Ishikawa (cell line): ENCODE results near the gene ARHGAP26.

ENCODE experiments used
- EP300 ChIP-seq: IDR thresholded peaks from 2 replicates; pipeline ENCODE4 v1.6.1; 2012; ENCODE audit warnings: borderline replicate concordance
- NFIC ChIP-seq: IDR thresholded peaks from 2 replicates; pipeline ENCODE4 v1.6.1; 2012
- RAD21 ChIP-seq: IDR thresholded peaks from 2 replicates; pipeline ENCODE4 v1.6.1; 2012; ENCODE audit warnings: low read depth
- TAF1 ChIP-seq: IDR thresholded peaks from 2 replicates; pipeline ENCODE4 v1.6.1; 2012; ENCODE audit warnings: low read depth, mild to moderate bottlenecking
- TCF12 ChIP-seq: IDR thresholded peaks from 2 replicates; pipeline ENCODE4 v1.6.1; 2012; ENCODE audit warnings: low read depth
- TEAD4 ChIP-seq: IDR thresholded peaks from 2 replicates; pipeline ENCODE4 v1.6.1; 2012
- YY1 ChIP-seq: IDR thresholded peaks from 2 replicates; pipeline ENCODE4 v1.6.1; 2012; ENCODE audit warnings: low read depth
- ZBTB7A ChIP-seq: IDR thresholded peaks from 2 replicates; pipeline ENCODE4 v1.6.1; 2012; ENCODE audit warnings: low read depth
- TF ChIP-seq, protein P1 (sequence below): IDR thresholded peaks from 2 replicates; pipeline ENCODE4 v1.6.1; 2012
- TF ChIP-seq, protein P2 (sequence below): IDR thresholded peaks from 2 replicates; pipeline ENCODE4 v1.6.1; 2012; ENCODE audit warnings: low read depth, mild to moderate bottlenecking

DNA sequence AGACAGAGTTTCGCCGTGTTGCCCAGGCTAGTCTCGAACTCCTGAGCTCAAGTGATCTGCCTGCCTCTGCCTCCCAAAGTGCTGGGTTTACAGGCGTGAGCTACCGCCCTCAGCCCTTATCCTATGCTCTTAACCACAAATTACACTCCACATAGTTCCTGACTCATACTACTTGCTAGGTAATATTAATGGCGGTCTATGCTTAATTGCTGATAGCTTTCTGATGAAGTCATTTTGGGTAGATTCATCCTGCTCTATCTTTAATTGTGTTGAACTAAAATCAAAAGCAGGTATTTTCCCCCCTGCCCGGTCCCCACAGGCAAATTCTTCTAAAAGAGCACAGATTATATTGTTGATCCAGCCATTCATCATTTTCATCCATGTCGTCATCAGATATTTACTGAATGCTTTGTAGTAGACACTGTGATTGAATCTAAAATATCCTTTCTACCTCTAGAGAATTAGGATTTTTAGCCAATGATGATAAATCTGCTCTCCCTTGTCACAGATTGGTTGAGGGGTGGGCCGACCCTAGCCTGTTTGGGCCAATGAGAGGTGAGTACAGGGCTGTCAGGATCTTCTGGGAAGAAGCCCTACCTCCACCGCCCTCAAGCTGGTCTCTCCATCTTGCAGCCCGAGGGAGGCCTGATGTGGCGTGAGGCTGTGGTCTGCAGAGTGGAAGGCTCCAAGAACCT is 488.5 kb downstream of the ARHGAP26 start:
- TF ChIP-seq TAF1, result no peak
- TF ChIP-seq ZBTB7A, result no peak
- no peak for TF ChIP-seq TEAD4
- TF ChIP-seq, protein P1, sequence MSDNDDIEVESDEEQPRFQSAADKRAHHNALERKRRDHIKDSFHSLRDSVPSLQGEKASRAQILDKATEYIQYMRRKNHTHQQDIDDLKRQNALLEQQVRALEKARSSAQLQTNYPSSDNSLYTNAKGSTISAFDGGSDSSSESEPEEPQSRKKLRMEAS, result no peak
- no peak for TF ChIP-seq TCF12
- TF ChIP-seq NFIC, result no peak
- TF ChIP-seq, protein P2, sequence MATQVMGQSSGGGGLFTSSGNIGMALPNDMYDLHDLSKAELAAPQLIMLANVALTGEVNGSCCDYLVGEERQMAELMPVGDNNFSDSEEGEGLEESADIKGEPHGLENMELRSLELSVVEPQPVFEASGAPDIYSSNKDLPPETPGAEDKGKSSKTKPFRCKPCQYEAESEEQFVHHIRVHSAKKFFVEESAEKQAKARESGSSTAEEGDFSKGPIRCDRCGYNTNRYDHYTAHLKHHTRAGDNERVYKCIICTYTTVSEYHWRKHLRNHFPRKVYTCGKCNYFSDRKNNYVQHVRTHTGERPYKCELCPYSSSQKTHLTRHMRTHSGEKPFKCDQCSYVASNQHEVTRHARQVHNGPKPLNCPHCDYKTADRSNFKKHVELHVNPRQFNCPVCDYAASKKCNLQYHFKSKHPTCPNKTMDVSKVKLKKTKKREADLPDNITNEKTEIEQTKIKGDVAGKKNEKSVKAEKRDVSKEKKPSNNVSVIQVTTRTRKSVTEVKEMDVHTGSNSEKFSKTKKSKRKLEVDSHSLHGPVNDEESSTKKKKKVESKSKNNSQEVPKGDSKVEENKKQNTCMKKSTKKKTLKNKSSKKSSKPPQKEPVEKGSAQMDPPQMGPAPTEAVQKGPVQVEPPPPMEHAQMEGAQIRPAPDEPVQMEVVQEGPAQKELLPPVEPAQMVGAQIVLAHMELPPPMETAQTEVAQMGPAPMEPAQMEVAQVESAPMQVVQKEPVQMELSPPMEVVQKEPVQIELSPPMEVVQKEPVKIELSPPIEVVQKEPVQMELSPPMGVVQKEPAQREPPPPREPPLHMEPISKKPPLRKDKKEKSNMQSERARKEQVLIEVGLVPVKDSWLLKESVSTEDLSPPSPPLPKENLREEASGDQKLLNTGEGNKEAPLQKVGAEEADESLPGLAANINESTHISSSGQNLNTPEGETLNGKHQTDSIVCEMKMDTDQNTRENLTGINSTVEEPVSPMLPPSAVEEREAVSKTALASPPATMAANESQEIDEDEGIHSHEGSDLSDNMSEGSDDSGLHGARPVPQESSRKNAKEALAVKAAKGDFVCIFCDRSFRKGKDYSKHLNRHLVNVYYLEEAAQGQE, result no peak
- no peak for TF ChIP-seq EP300
- TF ChIP-seq YY1, result no peak
- no peak for TF ChIP-seq RAD21
